Trophoblast cell (in vitro differentiated cells and primary cell): ENCODE data around the gene SULT1A1.

Experiments
- DNase-seq, 2 donors: peaks; one replicate each; pipeline ENCODE4 v3.0.0-alpha.2; 2016
- H2AFZ ChIP-seq: 2 replicates; pipeline ENCODE4 v1.6.1; 2013; ENCODE audit warnings: low read length, moderate library complexity, mild to moderate bottlenecking; ENCODE audit not compliant: insufficient read depth, poor library complexity
- H2AK5ac ChIP-seq: 2 replicates; pipeline ENCODE4 v1.6.1; 2013; ENCODE audit warnings: mild to moderate bottlenecking, low read length
- H2BK120ac ChIP-seq: 2 replicates; pipeline ENCODE4 v1.6.1; 2013; ENCODE audit warnings: low read length, mild to moderate bottlenecking, moderate library complexity; ENCODE audit not compliant: insufficient read depth, poor library complexity
- H2BK12ac ChIP-seq: 2 replicates; pipeline ENCODE4 v1.6.1; 2013; ENCODE audit warnings: mild to moderate bottlenecking, low read length, moderate library complexity
- H2BK5ac ChIP-seq: 2 replicates; pipeline ENCODE4 v1.6.1; 2013; ENCODE audit warnings: low read length, low read depth, moderate library complexity, mild to moderate bottlenecking; ENCODE audit not compliant: poor library complexity
- H3K14ac ChIP-seq: 2 replicates; pipeline ENCODE4 v1.6.1; 2013; ENCODE audit warnings: mild to moderate bottlenecking, low read length
- H3K18ac ChIP-seq: 2 replicates; pipeline ENCODE4 v1.6.1; 2013; ENCODE audit warnings: mild to moderate bottlenecking, low read length
- H3K23ac ChIP-seq: 2 replicates; pipeline ENCODE4 v1.6.1; 2013; ENCODE audit warnings: low read length
- H3K27ac ChIP-seq: 2 replicates; pipeline ENCODE4 v1.5.1; 2013; ENCODE audit warnings: low read depth, mild to moderate bottlenecking, inconsistent platforms, low read length, moderate library complexity
- H3K27me3 ChIP-seq: 2 replicates; pipeline ENCODE4 v1.6.1; 2013; ENCODE audit warnings: inconsistent platforms, mild to moderate bottlenecking, low read length, moderate library complexity; ENCODE audit not compliant: insufficient read depth
- H3K36me3 ChIP-seq, 2 experiments: 1 replicate in 1 of 2; 2 replicates in 1 of 2; pipeline ENCODE4 v1.6.1; 2013; ENCODE audit warnings: low read length in 2 of 2, mild to moderate bottlenecking in 2 of 2, moderate library complexity in 1 of 2; ENCODE audit not compliant: insufficient read depth in 2 of 2, control insufficient read depth in 1 of 2
- H3K4ac ChIP-seq: 2 replicates; pipeline ENCODE4 v1.6.1; 2013; ENCODE audit warnings: low read depth, mild to moderate bottlenecking, low read length, moderate library complexity
- H3K4me1 ChIP-seq, 2 experiments: 1 replicate in 1 of 2; 2 replicates in 1 of 2; pipeline ENCODE4 v1.6.1; 2013; ENCODE audit warnings: low read length in 2 of 2, mild to moderate bottlenecking in 2 of 2, moderate library complexity in 1 of 2; ENCODE audit not compliant: insufficient read depth in 2 of 2, control insufficient read depth in 1 of 2
- H3K4me2 ChIP-seq: 2 replicates; pipeline ENCODE4 v1.6.1; 2013; ENCODE audit warnings: inconsistent platforms, mild to moderate bottlenecking, low read length, moderate library complexity
- H3K4me3 ChIP-seq: 2 replicates; pipeline ENCODE4 v1.5.1; 2013; ENCODE audit warnings: mild to moderate bottlenecking, low read depth, low read length, inconsistent platforms
- H3K79me1 ChIP-seq: one replicate; pipeline ENCODE4 v1.6.1; 2013; ENCODE audit warnings: low read length
- H3K79me2 ChIP-seq: 2 replicates; pipeline ENCODE4 v1.6.1; 2013; ENCODE audit warnings: low read length, mild to moderate bottlenecking; ENCODE audit not compliant: control insufficient read depth, insufficient read depth, poor library complexity
- H3K9ac ChIP-seq: 2 replicates; pipeline ENCODE4 v1.6.1; 2013; ENCODE audit warnings: mild to moderate bottlenecking, low read length
- H3K9me3 ChIP-seq: 2 replicates; pipeline ENCODE4 v1.6.1; 2013; ENCODE audit warnings: low read depth, mild to moderate bottlenecking, control low read depth, inconsistent platforms, low read length; ENCODE audit not compliant: insufficient read depth
- H4K12ac ChIP-seq: 2 replicates; pipeline ENCODE4 v1.6.1; 2013; ENCODE audit warnings: low read depth, mild to moderate bottlenecking, low read length, moderate library complexity
- H4K8ac ChIP-seq: 2 replicates; pipeline ENCODE4 v1.6.1; 2013; ENCODE audit warnings: low read depth, mild to moderate bottlenecking, low read length, moderate library complexity
- H4K91ac ChIP-seq: one replicate; pipeline ENCODE4 v1.6.1; 2013; ENCODE audit warnings: low read depth, mild to moderate bottlenecking, low read length, moderate library complexity
- WGBS: extraction: QIAGEN DNeasy Blood & Tissue Kit; methylation state at CpG from one replicate; pipeline ENCODE4 v1.1.7; 2013; ENCODE audit warnings: missing lambda C conversion rate; ENCODE audit not compliant: insufficient read length, insufficient coverage; ENCODE audit errors: extremely low coverage; 5-methylcytosine and 5-hydroxymethylcytosine counted together

Gene SULT1A1

GRCh38 chr16:28556914-28557320 lies 52.9 kb downstream of the SULT1A1 start:
- no peak overlapping the region for H4K12ac ChIP-seq
- H4K91ac ChIP-seq, result no peak overlapping the region
- H3K79me2 ChIP-seq, result peaks cover 2% of the 10 kb centered on the region
- no peak overlapping the region for H2BK120ac ChIP-seq
- no peak overlapping the region for H3K9ac ChIP-seq
- no peaks in the 10 kb centered on the region for H3K27me3 ChIP-seq
- H3K79me1 ChIP-seq, result peaks cover 2% of the 10 kb centered on the region
- no peak for DNase-seq
- no peak overlapping the region for H3K4me2 ChIP-seq
- no peak overlapping the region for H3K4ac ChIP-seq
- no peak overlapping the region for H2BK12ac ChIP-seq
- no peak overlapping the region for H3K14ac ChIP-seq
- H2AFZ ChIP-seq, result no peak overlapping the region
- no peaks in the 10 kb centered on the region for H3K9me3 ChIP-seq
- no peak overlapping the region for H2AK5ac ChIP-seq
- H3K18ac ChIP-seq, result no peak overlapping the region
- no peak overlapping the region for H3K23ac ChIP-seq
- H3K36me3 ChIP-seq, result peaks cover 0 to 4% of the 10 kb centered on the region in 2 experiments
- WGBS, result no CpG with 5 or more reads among the region's 2 CpGs
- no peak overlapping the region for H4K8ac ChIP-seq
- no peak overlapping the region for H2BK5ac ChIP-seq
- peaks cover 4 to 5% of the 10 kb centered on the region in 2 experiments for H3K4me1 ChIP-seq
- H3K4me3 ChIP-seq, result no peak overlapping the region
- no peak overlapping the region for H3K27ac ChIP-seq

GRCh38 chr16:28555561-28555960 lies 54.3 kb downstream of the SULT1A1 start:
- Histone ChIP-seq H2AK5ac (no peak overlapping the region), H3K18ac (no peak overlapping the region), H4K91ac (no peak overlapping the region), H3K79me1 (peaks cover 2% of the 10 kb centered on the region), H4K12ac (no peak overlapping the region), H3K4ac (no peak overlapping the region), H4K8ac (no peak overlapping the region), H3K4me3 (no peak overlapping the region), H3K4me1 (peaks cover 4% of the 10 kb centered on the region in 2 experiments), H2BK120ac (no peak overlapping the region), H3K9me3 (no peaks in the 10 kb centered on the region), H3K36me3 (peaks cover 0 to 4% of the 10 kb centered on the region in 2 experiments), H3K4me2 (no peak overlapping the region), H3K23ac (no peak overlapping the region), H2BK5ac (no peak overlapping the region), H3K14ac (no peak overlapping the region), H3K27me3 (no peaks in the 10 kb centered on the region), H2BK12ac (no peak overlapping the region), H3K79me2 (peaks cover 2% of the 10 kb centered on the region), H3K9ac (no peak overlapping the region), H2AFZ (no peak overlapping the region), H3K27ac (no peak overlapping the region)
- no CpG with 5 or more reads among the region's 2 CpGs for WGBS
- DNase-seq, result no peak
